Thymus (tissue), 11 donors: ENCODE measurements around the gene ADAMTSL1. TPM values are rescaled to one million over a fixed set of nuclear protein-coding genes. Genes with fewer than 3 reads are reported as not detected.

Experiments
- DNase-seq, 9 donors: peaks; one replicate each; pipeline ENCODE4 v3.0.0-alpha.2; 2013; ENCODE audit warnings: low spot score in 9 of 9, low read depth in 6 of 9, missing footprints in 1 of 9
- H3K27ac ChIP-seq, 2 donors: one replicate each; pipeline ENCODE4 v1.5.1; 2013; ENCODE audit warnings: control low read depth in 1 of 2, low read depth in 1 of 2, low read length in 1 of 2, mild to moderate bottlenecking in 1 of 2, moderate library complexity in 1 of 2
- H3K27me3 ChIP-seq, 2 donors: one replicate each; pipeline ENCODE4 v1.5.1; 2013; ENCODE audit warnings: low read length in 1 of 2; ENCODE audit not compliant: control insufficient read depth in 2 of 2, insufficient read depth in 1 of 2
- H3K36me3 ChIP-seq, 2 donors: one replicate each; pipeline ENCODE4 v1.5.1; 2013; ENCODE audit warnings: low read length in 1 of 2, mild to moderate bottlenecking in 1 of 2, moderate library complexity in 1 of 2; ENCODE audit not compliant: control insufficient read depth in 2 of 2, insufficient read depth in 2 of 2
- H3K4me1 ChIP-seq, 2 donors: one replicate each; pipeline ENCODE4 v1.5.1; 2013; ENCODE audit warnings: low read length in 2 of 2; ENCODE audit not compliant: control insufficient read depth in 2 of 2, insufficient read depth in 2 of 2
- H3K4me3 ChIP-seq, 2 donors: one replicate each; pipeline ENCODE4 v1.5.1; 2013; ENCODE audit warnings: low read length in 2 of 2, control low read depth in 1 of 2, mild to moderate bottlenecking in 1 of 2
- H3K9me3 ChIP-seq, 2 donors: one replicate each; pipeline ENCODE4 v1.5.1; 2013; ENCODE audit warnings: low read length in 1 of 2, mild to moderate bottlenecking in 1 of 2; ENCODE audit not compliant: control insufficient read depth in 2 of 2, insufficient read depth in 1 of 2
- WGBS: extraction: QIAGEN DNeasy Blood & Tissue Kit; methylation state at CpG from one replicate; pipeline ENCODE4 v1.1.7; 2013; 5-methylcytosine and 5-hydroxymethylcytosine counted together
- polyA plus RNA-seq: library from polyadenylated mRNA; stranded (reverse); fragments of 200-250 nt; gene quantifications from one replicate; pipeline ENCODE4 v1.2.3, GENCODE V29; 2013
- total RNA-seq: library from RNA; stranded (reverse); fragments of 120-200 nt; gene quantifications from one replicate; pipeline ENCODE4 v1.2.4, GENCODE V29; 2013
- donor health status: healthy.

The ADAMTSL1 gene
- total and polyA plus RNA-seq, 2 donors, result 0.34 to 2.3 TPM

DNA sequence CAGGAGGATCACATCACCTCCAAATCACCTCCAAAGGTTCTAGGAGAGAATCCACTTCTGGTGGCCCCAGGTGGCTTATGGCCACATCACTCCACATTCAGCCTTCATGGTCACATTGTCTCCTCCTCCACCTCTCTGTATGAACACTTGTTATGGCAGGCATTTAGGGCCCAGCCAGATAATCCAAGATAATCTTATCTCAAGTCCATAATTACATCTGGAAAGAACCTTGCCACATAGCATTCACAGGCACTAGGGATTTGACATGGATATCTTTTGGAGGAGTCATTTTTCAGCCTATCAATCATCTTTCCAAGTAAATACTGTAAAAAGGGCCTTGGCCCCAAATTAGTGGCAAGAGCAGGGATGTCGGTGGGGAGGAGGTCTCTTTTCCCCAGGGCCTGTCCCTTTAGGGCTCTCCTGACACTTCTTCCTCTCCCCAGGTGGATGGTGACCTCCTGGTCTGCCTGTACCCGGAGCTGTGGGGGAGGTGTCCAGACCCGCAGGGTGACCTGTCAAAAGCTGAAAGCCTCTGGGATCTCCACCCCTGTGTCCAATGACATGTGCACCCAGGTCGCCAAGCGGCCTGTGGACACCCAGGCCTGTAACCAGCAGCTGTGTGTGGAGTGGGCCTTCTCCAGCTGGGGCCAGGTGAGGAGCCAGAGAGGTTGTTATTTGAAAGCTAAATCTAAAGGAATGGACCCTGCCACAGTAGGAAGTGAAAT is 418.2 kb downstream of the ADAMTSL1 start:
- H3K4me1 ChIP-seq, result peaks cover 0 to 13% of the 10 kb centered on the region in 2 donors
- no peak overlapping the region for H3K4me3 ChIP-seq
- no peaks in the 10 kb centered on the region for H3K27me3 ChIP-seq
- H3K9me3 ChIP-seq, result peaks cover 0 to 12% of the 10 kb centered on the region in 2 donors
- H3K36me3 ChIP-seq, result no peaks in the 10 kb centered on the region
- WGBS, result 95% methylated on average over 5 of the region's 5 CpGs
- DNase-seq, result no peak
- H3K27ac ChIP-seq, result no peak overlapping the region

DNA sequence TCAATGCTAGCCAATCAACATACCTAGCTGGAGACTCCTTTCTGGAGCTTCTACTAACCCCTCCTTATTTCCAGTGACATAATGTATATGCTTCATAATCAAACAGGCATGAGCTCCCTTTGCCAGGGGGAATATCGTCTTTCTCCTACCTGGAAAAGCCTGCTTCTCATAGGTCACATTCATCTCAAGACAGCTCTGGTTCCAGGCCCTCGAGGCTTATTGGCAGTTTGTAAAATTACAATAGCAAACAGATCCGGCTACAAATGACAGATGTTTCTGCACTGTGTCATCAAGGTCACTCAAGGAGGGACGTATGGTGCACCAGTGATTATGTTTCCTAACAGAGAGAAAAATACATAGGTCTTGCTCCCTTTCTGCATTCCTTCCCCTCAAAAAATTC is 419.1 kb downstream of the ADAMTSL1 start:
- Histone ChIP-seq H3K27me3 (no peaks in the 10 kb centered on the region), H3K9me3 (peaks cover 0 to 19% of the 10 kb centered on the region in 2 donors), H3K36me3 (no peaks in the 10 kb centered on the region), H3K4me1 (peaks cover 0 to 13% of the 10 kb centered on the region in 2 donors), H3K27ac (no peak overlapping the region), H3K4me3 (no peak overlapping the region)
- DNase-seq, result no peak
- WGBS, result 90% methylated on average over 4 of the region's 4 CpGs

DNA sequence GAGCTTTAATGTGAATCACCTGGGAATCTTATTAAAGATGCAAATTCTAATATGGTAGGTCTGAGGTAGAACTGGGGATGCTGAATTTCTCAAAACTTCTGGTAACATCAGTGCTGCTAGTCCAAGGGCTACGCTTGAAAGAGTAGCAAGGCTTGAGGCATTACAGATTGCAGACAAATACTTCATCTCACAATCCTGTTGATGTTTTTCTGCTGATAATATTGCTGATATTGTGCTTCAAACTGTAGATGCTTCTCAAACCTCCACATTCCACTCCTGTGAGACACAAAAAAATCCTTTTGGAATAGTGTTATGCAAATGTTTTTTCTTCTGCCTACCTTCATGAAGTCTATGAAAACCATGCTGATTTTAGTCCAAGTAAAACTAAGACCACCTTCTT is 419.5 kb downstream of the ADAMTSL1 start:
- Histone ChIP-seq H3K36me3 (no peaks in the 10 kb centered on the region), H3K4me1 (peaks cover 0 to 13% of the 10 kb centered on the region in 2 donors), H3K9me3 (peaks cover 0 to 19% of the 10 kb centered on the region in 2 donors), H3K27me3 (no peaks in the 10 kb centered on the region), H3K4me3 (no peak overlapping the region), H3K27ac (no peak overlapping the region)
- DNase-seq, result no peak
- 93% methylated on average over 1 of the region's 1 CpG for WGBS

DNA sequence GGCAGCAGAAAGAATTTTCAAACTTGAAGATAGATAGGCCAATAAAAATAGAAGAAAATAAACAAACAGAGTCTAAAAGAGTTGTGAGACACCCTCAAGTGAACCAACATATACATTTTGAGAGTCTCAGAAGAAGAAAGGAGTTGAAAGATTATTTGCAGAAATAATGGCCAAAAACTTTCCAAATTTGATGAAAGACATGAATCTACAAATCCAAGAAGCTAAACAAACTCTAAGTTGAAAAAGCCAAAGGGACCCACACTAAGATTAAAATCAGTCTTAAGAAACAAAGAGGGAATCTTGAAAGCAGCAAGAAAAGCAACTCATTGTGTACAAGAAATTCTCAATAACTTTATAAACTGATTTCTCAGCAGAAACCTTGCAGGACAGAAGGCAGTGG is 422.1 kb downstream of the ADAMTSL1 start:
- DNase-seq, result no peak
- peaks cover 0 to 19% of the 10 kb centered on the region in 2 donors for H3K9me3 ChIP-seq

DNA sequence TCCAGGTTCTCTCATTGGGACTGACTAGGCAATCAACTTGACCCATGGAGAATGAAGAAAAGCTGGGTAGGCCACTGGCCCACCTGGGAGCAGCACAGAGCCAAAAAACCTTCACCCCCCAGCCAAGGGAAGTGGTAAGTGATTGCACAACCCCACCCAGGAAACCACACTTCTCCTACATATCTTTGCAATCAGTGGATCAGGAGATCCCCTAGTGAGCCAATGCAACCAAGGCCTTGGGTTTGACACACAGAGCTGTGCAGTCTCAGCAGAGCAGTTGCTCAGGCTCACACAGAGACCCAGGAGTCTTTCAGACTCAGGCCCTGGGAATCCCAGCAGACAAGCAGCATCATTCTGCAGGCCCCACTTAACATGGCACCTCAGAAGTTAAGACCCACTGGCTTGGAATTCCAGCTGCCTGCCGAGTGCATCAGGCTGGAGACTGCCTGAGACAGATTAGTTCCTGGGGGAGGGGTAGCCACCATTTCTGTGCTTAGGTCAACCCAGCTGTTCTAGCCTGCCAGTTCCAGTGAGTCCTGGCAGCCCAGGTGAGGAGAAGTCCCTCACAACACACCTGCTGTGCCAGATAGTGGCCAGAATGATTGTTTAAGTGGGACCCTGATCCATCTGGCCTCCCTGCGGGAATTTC is 422.7 kb downstream of the ADAMTSL1 start:
- Histone ChIP-seq H3K4me1 (no peaks in the 10 kb centered on the region), H3K9me3 (peaks cover 0 to 19% of the 10 kb centered on the region in 2 donors), H3K27ac (no peak overlapping the region), H3K36me3 (no peaks in the 10 kb centered on the region), H3K4me3 (no peak overlapping the region), H3K27me3 (no peaks in the 10 kb centered on the region)
- WGBS, result 89% methylated on average over 2 of the region's 2 CpGs
- DNase-seq, result peak in 1 of 9 donors; percentile 8

More for the DNA sequence above, 422.1 kb downstream of the ADAMTSL1 start:
- Histone ChIP-seq H3K4me1 (peaks cover 0 to under 1% of the 10 kb centered on the region in 2 donors), H3K36me3 (no peaks in the 10 kb centered on the region), H3K27me3 (no peaks in the 10 kb centered on the region), H3K4me3 (no peak overlapping the region), H3K27ac (no peak overlapping the region)

DNA sequence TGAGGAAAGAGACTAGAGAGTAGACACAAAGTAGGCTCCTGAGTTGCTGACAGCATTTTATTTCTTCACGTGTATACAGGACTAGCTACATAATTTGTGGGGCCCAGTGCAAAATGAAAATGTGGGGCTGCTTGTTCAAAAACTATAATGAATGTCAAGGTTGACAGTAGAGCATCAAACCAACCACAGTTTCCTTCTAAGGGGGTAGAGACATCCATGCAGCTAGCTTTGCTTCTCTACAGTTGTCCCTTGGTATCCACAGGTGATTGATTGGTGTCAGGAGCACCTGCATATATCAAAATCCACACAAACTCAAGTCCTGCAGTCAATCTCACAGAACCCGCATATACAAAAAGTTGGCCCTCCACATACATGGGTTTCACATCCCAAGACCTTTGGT is 429.5 kb downstream of the ADAMTSL1 start:
- Histone ChIP-seq H3K4me3 (no peak overlapping the region), H3K9me3 (no peaks in the 10 kb centered on the region), H3K27me3 (no peaks in the 10 kb centered on the region), H3K27ac (peak overlapping the region in 1 of 2 donors; percentile 68), H3K4me1 (peaks cover 0 to 46% of the 10 kb centered on the region in 2 donors), H3K36me3 (no peaks in the 10 kb centered on the region)
- DNase-seq, result peak in 3 of 9 donors; percentile 39 to 62 (median 51)
- WGBS, result 95% methylated on average over 2 of the region's 2 CpGs

DNA sequence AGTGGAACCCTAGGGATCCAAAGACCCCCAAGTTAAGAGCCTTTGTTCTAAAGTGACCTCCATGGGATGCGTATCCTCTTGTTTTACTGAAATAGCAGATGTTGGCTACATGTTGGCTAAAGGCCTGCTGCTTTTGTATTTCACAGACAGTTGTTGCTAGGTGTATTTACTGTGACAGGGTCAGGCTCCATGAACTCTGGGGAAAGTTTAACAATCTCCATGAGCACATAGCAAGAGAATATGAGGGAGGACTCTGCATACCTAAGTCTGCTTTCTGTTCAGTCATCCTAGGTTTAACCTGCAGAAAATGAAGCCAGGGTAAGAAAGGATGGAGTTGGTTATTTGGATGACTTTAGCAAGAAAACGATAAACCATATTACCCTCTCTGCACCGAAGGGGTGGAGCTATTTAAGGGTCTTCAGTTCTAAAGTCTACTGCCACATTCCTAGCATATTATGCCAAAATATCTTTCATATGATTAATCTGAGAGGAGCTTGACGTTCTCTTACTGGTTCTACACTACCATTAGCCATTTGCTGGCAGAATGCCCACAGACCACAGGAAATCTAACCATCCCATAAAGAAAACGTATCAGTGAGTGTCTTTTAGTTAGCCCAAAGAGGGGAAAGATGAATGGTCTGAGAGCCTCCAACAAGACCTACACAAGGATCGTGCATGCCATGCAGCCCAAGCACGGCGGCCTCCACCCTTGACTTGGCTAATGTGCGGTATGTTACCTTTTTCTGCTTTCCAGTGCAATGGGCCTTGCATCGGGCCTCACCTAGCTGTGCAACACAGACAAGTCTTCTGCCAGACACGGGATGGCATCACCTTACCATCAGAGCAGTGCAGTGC is 431.3 kb downstream of the ADAMTSL1 start:
- 90% methylated on average over 11 of the region's 11 CpGs for WGBS
- H3K27me3 ChIP-seq, result no peaks in the 10 kb centered on the region
- peaks cover 0 to 62% of the 10 kb centered on the region in 2 donors for H3K4me1 ChIP-seq
- H3K27ac ChIP-seq, result peak overlapping the region in 1 of 2 donors; percentile 22
- H3K36me3 ChIP-seq, result no peaks in the 10 kb centered on the region
- H3K9me3 ChIP-seq, result no peaks in the 10 kb centered on the region
- no peak overlapping the region for H3K4me3 ChIP-seq
- no peak for DNase-seq

DNA sequence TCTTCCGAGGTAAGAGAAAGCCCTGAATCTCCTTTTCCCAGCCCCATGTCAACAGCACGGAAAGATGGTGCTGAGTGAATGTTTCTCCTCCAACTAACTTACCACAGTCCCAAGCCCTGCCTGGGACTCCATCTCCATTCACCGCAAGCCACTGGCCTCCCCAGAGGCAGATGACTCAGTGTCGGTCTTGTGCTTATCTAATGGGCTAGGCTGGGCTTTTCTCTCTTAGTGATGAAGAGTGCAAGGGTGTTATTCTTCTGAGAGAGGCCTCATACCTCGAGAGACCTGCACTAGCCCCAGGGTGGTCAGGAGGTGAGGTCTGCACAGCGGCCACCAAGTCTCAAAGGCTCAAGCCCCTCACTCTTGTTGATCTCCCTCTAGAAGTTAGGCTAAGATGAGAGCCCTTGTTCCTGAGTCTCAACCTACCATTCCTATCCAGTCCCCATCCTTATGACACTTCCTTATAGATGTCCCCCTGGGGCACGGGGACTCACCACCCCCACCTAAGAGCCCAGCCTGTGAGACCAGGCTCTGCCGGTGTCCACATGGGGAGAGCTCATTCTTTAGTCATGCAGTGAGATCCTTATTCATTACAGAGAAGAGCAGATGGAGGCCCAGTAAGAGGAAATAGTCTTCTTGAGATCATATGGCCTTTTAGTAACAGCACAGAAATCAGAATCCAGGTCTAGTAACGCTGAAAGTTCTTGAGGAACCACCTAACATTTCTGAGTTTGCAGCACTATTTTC is 432.1 kb downstream of the ADAMTSL1 start:
- Histone ChIP-seq H3K9me3 (no peaks in the 10 kb centered on the region), H3K27ac (peak overlapping the region in 1 of 2 donors; percentile 88), H3K4me1 (peaks cover 0 to 69% of the 10 kb centered on the region in 2 donors), H3K4me3 (no peak overlapping the region), H3K27me3 (no peaks in the 10 kb centered on the region), H3K36me3 (no peaks in the 10 kb centered on the region)
- WGBS, result 93% methylated on average over 9 of the region's 9 CpGs
- DNase-seq, result no peak
